GM18508 (cell line): ENCODE measurements around the gene CD28.
"Not testable (repeated sequence)": the region's sequence is repeated elsewhere in the genome, so short reads cannot be mapped to it uniquely, and the experiment has no call there.

Experiments
- ATAC-seq: cut with Tn5 transposase; IDR thresholded peaks from one replicate; pipeline ENCODE4 v1.9.1; 2021; ENCODE audit warnings: moderate number of reproducible peaks; ENCODE audit not compliant: insufficient read depth, unreplicated experiment

CD28 gene

GRCh38 chr2:203685081-203685621 is 21.3 kb upstream of the CD28 start:
- no peak for ATAC-seq

GRCh38 chr2:203685789-203686420 is 20.5 kb upstream of the CD28 start:
- no peak for ATAC-seq

- ATAC-seq = no peak
Measured at GRCh38 chr2:203687165-203687564, 19.3 kb upstream of the CD28 start.

- peak; percentile 53 for ATAC-seq
Measured at GRCh38 chr2:203688798-203689197, 17.6 kb upstream of the CD28 start.

- peak; percentile 44 for ATAC-seq
Measured at GRCh38 chr2:203689426-203690116, 16.9 kb upstream of the CD28 start.

- ATAC-seq = peak; percentile 23
Measured at GRCh38 chr2:203690117-203690431, 16.4 kb upstream of the CD28 start.

GRCh38 chr2:203690441-203691047 is 15.9 kb upstream of the CD28 start:
- ATAC-seq = no peak

GRCh38 chr2:203691149-203691548 is 15.3 kb upstream of the CD28 start:
- ATAC-seq = no peak

GRCh38 chr2:203692031-203692710 is 14.3 kb upstream of the CD28 start:
- ATAC-seq = no peak

GRCh38 chr2:203693242-203693879 is 13.1 kb upstream of the CD28 start:
- no peak for ATAC-seq

- ATAC-seq = no peak
Measured at GRCh38 chr2:203694191-203694590, 12.2 kb upstream of the CD28 start.

GRCh38 chr2:203697190-203697589 is 9.2 kb upstream of the CD28 start:
- no peak for ATAC-seq

GRCh38 chr2:203697763-203698162 is 8.7 kb upstream of the CD28 start:
- not testable (repeated sequence) for ATAC-seq

- not testable (repeated sequence) for ATAC-seq
Measured at GRCh38 chr2:203698410-203698809, 8.0 kb upstream of the CD28 start.

GRCh38 chr2:203704430-203704829 is 2.0 kb upstream of the CD28 start:
- no peak for ATAC-seq

- no peak for ATAC-seq
Measured at GRCh38 chr2:203705178-203705577, 1.3 kb upstream of the CD28 start.

- ATAC-seq = no peak
Measured at GRCh38 chr2:203707530-203707929, 1.1 kb downstream of the CD28 start.

GRCh38 chr2:203708846-203709396 is 2.5 kb downstream of the CD28 start:
- no peak for ATAC-seq

- no peak for ATAC-seq
Measured at GRCh38 chr2:203709416-203710040, 3.1 kb downstream of the CD28 start.

- no peak for ATAC-seq
Measured at GRCh38 chr2:203710226-203710625, 3.8 kb downstream of the CD28 start.
